HepG2 (cell line): ENCODE measurements around the gene DHRS1. TPM values are rescaled to one million over a fixed set of nuclear protein-coding genes. Genes with fewer than 3 reads are reported as not detected.

ENCODE experiments used
- GATAD2A ChIP-seq: IDR thresholded peaks from 2 replicates; pipeline ENCODE4 v1.6.1; 2016
- HNF4G ChIP-seq, 2 experiments: sonication (generic) in 1 of 2; formaldehyde crosslinking in 1 of 2; IDR thresholded peaks; 2 replicates each; pipeline versions ENCODE4 v1.4.0 to v1.6.1; 2011 to 2020; ENCODE audit warnings: borderline replicate concordance in 2 of 2, low read depth in 2 of 2, mild to moderate bottlenecking in 2 of 2, low read length in 1 of 2, missing genetic modification reagents in 1 of 2, moderate library complexity in 1 of 2
- RBAK ChIP-seq: sonication (generic); formaldehyde crosslinking; IDR thresholded peaks from 2 replicates; pipeline ENCODE4 v1.5.1; 2020; ENCODE audit warnings: mild to moderate bottlenecking, missing genetic modification reagents
- RCOR2 ChIP-seq: IDR thresholded peaks from 2 replicates; pipeline ENCODE4 v1.6.1; 2016; ENCODE audit warnings: missing biosample characterization, missing genetic modification reagents
- SMARCE1 ChIP-seq: fragments of 450-650 bp; IDR thresholded peaks from 2 replicates; pipeline ENCODE4 v1.6.1; 2017; ENCODE audit warnings: borderline replicate concordance
- TOE1 ChIP-seq: sonication (generic); formaldehyde crosslinking; IDR thresholded peaks from 2 replicates; pipeline ENCODE4 v1.4.0; 2020; ENCODE audit warnings: mild to moderate bottlenecking, missing genetic modification reagents
- ZEB1 ChIP-seq: IDR thresholded peaks from 2 replicates; pipeline ENCODE4 v1.6.1; 2012; ENCODE audit warnings: mild to moderate bottlenecking, low read depth, inconsistent platforms; ENCODE audit not compliant: insufficient replicate concordance
- ZFP1 ChIP-seq: IDR thresholded peaks from 2 replicates; pipeline ENCODE4 v1.6.1; 2016
- ZFP62 ChIP-seq: sonication (generic); formaldehyde crosslinking; IDR thresholded peaks from 2 replicates; pipeline ENCODE4 v1.4.0; 2020; ENCODE audit warnings: missing genetic modification reagents
- ZFP82 ChIP-seq: sonication (generic); formaldehyde crosslinking; IDR thresholded peaks from 2 replicates; pipeline ENCODE4 v1.5.1; 2020; ENCODE audit warnings: mild to moderate bottlenecking, missing genetic modification reagents, borderline replicate concordance
- ZNF124 ChIP-seq: sonication (generic); formaldehyde crosslinking; IDR thresholded peaks from 2 replicates; pipeline ENCODE4 v1.4.0; 2020; ENCODE audit warnings: missing genetic modification reagents
- ZNF318 ChIP-seq: sonication (generic); formaldehyde crosslinking; IDR thresholded peaks from 2 replicates; pipeline ENCODE4 v1.4.0; 2020; ENCODE audit warnings: mild to moderate bottlenecking, missing genetic modification reagents
- ZNF530 ChIP-seq: sonication (generic); formaldehyde crosslinking; IDR thresholded peaks from 2 replicates; pipeline ENCODE4 v1.5.0; 2020; ENCODE audit warnings: low read depth, mild to moderate bottlenecking, missing genetic modification reagents
- ZNF549 ChIP-seq: sonication (generic); formaldehyde crosslinking; IDR thresholded peaks from 2 replicates; pipeline ENCODE4 v1.5.0; 2020; ENCODE audit warnings: missing genetic modification reagents
- polyA plus RNA-seq, 8 experiments: library from polyadenylated mRNA; depleted of rRNA in 3 of 8; stranded (reverse) in 7 of 8; unstranded in 1 of 8; fragments of >200 nt; fragmentation: Illumina TruSeq in 4 of 8; extraction: Trizol in 4 of 8; gene quantifications; 2 replicates each; pipeline versions ENCODE4 v1.2.1 to v1.2.3, GENCODE V29; 2011 to 2016; ENCODE audit warnings: low read depth in 4 of 8, missing spikeins in 1 of 8, mixed read lengths in 1 of 8; ENCODE audit not compliant: insufficient read depth in 1 of 8
- total RNA-seq, 5 experiments: library from RNA; depleted of rRNA; stranded (reverse); fragments of >200 nt; fragmentation: Illumina TruSeq; extraction: Trizol; gene quantifications; 2 replicates each; pipeline ENCODE4 v1.2.3, GENCODE V29; 2016; ENCODE audit warnings: low read depth in 1 of 5
- TF ChIP-seq, protein P1 (sequence below), 2 experiments: sonication (generic) in 1 of 2; formaldehyde crosslinking in 1 of 2; IDR thresholded peaks; 2 replicates each; pipeline versions ENCODE4 v1.4.0 to v1.6.1; 2016 to 2020; ENCODE audit warnings: borderline replicate concordance in 1 of 2, low read depth in 1 of 2, mild to moderate bottlenecking in 1 of 2, missing genetic modification reagents in 1 of 2

Gene DHRS1
- total and polyA plus RNA-seq, 2 of the 13 experiments (the other 11 are each of a cell fraction or from before 2014, with no cell fraction given) = 49.8 to 60.8 TPM

DNA sequence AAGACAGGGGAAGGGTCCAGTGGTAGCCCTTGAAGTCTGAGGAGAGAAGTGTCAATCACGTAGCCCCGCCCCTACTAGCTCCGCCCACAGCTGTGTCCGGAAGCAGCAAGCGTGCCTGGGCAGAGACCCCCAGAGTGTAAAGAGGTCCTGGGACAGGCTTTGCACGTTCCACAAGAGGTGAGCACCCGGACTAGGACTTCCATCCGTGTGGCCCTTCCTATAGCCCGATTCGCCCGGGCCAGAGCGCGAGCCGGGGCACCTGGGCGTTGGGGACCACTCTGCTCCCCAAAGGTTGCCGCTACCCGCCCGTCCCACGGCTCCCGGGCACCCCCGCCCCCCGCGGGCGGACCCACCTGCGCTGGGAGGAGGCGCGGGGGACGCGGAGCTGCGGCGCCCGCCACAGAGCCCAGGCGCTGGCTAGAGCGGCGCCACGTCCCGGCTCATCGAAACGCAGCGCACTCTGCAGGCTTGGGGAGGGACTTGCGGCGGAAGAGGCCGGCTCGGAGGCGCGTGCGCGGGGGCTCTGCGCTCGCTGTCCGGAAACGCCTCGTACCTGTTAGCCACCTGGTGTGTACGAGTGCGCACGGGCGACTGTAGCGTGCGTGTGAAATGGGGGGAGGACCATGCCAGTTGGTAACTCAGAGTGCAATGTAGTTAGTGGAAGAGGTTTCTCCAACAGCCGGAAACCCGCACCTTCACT is 28.3 kb downstream of the DHRS1 start, which contains the start of gene RABGGTA (continued):
- TF ChIP-seq ZFP82 (CRISPR knock-in tag) = no peak
- no peak for TF ChIP-seq ZEB1
- TF ChIP-seq TOE1 (CRISPR knock-in tag) = peak; percentile 99
- no peak for TF ChIP-seq SMARCE1
- TF ChIP-seq ZFP62 (CRISPR knock-in tag) = peak; percentile 96; the same call in 1 of the 2 replicates
- peak; percentile 77 for TF ChIP-seq RBAK (CRISPR knock-in tag)
- peak; percentile 40; the same call in 1 of the 2 replicates for TF ChIP-seq HNF4G (IDR thresholded peaks at IDR 0.05; ENCODE audit: borderline replicate concordance, low read depth, low read length)
- peak; percentile 89; the same call in 1 of the 2 replicates for TF ChIP-seq HNF4G (CRISPR knock-in tag; IDR thresholded peaks at IDR 0.05; ENCODE audit: borderline replicate concordance, low read depth)
- TF ChIP-seq ZNF530 (CRISPR knock-in tag) = no peak
- peak; percentile 68; the same call in 1 of the 2 replicates for TF ChIP-seq RCOR2 (CRISPR knock-in tag)
- TF ChIP-seq ZNF124 (CRISPR knock-in tag) = peak; percentile 91; the same call in 1 of the 2 replicates
- peak; percentile 89; the same call in 1 of the 2 replicates for TF ChIP-seq ZNF549
- TF ChIP-seq, protein P1, sequence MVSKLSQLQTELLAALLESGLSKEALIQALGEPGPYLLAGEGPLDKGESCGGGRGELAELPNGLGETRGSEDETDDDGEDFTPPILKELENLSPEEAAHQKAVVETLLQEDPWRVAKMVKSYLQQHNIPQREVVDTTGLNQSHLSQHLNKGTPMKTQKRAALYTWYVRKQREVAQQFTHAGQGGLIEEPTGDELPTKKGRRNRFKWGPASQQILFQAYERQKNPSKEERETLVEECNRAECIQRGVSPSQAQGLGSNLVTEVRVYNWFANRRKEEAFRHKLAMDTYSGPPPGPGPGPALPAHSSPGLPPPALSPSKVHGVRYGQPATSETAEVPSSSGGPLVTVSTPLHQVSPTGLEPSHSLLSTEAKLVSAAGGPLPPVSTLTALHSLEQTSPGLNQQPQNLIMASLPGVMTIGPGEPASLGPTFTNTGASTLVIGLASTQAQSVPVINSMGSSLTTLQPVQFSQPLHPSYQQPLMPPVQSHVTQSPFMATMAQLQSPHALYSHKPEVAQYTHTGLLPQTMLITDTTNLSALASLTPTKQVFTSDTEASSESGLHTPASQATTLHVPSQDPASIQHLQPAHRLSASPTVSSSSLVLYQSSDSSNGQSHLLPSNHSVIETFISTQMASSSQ (IDR thresholded peaks at IDR 0.05; ENCODE audit: low read depth) = peak; percentile 46; the same call in 1 of the 2 replicates
- TF ChIP-seq, protein P1 (CRISPR knock-in tag; IDR thresholded peaks at IDR 0.05; ENCODE audit: borderline replicate concordance) = peak; percentile 96
- peak; percentile 91 for TF ChIP-seq GATAD2A (CRISPR knock-in tag)
- TF ChIP-seq ZNF318 = peak; percentile 98
- TF ChIP-seq ZFP1 (CRISPR knock-in tag) = peak; percentile 94
